GM18505 (cell line): ENCODE data around the gene RAB35.

Experiments
- ATAC-seq: cut with Tn5 transposase; IDR thresholded peaks from one replicate; pipeline ENCODE4 v1.9.1; 2021; ENCODE audit not compliant: unreplicated experiment
- POLR2A ChIP-seq: IDR thresholded peaks from 4 replicates; pipeline ENCODE4 v1.6.1; 2011; ENCODE audit warnings: borderline replicate concordance; ENCODE audit not compliant: insufficient read depth, insufficient read length; ENCODE audit errors: extremely low read depth

RAB35 gene

DNA sequence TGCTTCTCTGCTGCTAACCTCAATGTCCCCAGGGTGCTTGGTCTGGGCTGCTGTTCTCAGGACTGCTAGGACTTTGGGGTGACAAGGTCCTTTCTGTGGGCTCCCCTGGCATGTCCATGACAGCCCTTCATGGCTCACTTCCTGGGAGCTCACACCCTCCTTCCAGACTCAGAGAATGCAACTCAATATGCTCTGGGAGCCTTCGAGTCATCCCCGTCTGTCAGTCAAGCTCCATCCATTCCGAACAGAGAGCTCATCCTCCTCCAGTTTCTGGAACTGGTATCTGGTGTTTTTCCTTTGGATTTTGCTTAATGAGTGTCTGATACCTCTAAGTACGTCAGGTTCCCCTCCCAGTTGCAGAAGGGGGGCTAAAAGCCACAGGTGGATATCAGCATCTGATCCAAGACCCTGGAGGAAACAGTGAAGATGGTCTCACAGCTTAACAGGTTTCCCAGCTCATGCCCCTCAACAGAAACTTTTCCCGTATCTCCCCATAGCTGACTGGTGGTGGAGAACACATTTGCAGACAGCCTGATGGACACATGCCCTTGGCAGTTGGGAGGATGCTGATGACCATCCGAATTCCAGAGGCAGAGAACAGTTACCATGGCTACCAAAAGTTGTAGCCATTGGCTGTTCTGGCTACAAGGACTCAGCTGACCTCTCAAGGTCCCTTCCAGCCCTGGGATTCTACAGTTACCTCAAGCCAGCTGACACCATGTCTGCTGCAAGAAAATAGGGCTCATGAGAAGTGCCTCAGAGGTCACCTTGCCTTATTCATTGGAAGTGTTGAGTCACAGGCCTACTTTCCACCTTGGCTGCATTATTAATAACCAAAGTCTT lies 9.5 kb upstream of the RAB35 start:
- no peak for ATAC-seq
- no peak for TF ChIP-seq POLR2A

DNA sequence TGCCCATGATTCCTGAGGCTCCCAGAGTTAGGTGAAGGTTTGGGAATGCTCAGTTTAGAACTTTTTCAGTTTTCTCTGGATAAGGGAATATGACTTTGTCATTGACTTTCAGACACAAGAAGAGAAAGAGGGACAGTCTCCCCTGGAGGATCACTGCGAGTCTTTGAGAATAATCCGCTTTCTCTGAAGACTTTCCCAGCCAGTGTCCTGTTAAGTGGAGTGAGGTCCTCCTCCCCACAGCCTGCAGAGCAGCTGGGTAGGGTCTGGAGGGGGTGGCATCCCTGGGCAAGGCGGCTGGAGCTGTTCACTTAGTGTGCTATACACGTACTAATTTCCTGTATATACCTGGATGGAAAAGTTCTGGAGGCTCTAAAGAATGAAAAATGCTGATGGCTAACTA lies 8.5 kb upstream of the RAB35 start:
- no peak for ATAC-seq
- no peak for TF ChIP-seq POLR2A

DNA sequence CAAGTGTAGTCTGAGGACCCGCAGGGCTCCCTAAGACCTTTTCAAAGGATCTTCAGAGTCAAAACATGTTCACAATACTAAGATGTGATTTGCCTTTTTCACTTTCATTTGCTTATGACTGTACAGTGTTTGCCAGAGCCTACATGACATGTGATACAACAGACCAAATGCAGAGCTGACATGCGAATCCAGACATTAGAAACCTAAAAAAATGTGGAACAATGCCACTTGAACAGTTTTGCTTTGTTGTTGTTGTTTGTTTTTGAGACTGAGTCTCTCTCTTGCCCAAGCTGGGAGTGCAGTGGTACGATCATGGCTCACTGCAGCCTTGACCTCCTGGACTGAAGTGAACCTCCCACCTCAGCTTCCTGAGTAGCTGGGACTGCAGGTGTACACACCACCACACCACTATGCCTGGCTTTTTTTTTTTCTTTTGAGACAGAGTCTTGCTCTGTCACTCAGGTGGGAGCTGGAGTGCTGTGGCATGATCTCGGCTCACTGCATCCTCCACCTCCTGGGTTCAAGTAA lies 5.3 kb upstream of the RAB35 start:
- ATAC-seq = peak; percentile 27
- TF ChIP-seq POLR2A = peak; percentile 30

DNA sequence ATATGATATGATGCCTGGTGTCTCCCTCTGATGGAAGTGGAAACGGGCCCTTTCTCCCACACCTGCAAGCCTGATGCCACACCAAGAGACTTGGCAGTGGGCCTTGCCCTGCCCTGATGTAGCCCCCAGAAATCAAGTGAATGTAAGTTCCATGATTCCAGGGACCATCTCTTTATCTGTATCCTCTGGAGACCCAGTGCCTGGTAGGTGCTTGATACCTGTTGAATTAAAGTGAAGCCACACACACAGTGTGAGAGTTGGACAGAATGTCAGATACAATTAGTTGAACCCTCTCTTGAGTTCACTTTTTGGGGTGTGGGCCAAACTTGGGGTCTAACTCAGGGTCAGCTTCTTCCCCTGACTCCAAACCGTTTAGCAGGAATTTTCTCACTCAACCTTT lies 4.8 kb upstream of the RAB35 start:
- TF ChIP-seq POLR2A = no peak
- ATAC-seq = no peak

DNA sequence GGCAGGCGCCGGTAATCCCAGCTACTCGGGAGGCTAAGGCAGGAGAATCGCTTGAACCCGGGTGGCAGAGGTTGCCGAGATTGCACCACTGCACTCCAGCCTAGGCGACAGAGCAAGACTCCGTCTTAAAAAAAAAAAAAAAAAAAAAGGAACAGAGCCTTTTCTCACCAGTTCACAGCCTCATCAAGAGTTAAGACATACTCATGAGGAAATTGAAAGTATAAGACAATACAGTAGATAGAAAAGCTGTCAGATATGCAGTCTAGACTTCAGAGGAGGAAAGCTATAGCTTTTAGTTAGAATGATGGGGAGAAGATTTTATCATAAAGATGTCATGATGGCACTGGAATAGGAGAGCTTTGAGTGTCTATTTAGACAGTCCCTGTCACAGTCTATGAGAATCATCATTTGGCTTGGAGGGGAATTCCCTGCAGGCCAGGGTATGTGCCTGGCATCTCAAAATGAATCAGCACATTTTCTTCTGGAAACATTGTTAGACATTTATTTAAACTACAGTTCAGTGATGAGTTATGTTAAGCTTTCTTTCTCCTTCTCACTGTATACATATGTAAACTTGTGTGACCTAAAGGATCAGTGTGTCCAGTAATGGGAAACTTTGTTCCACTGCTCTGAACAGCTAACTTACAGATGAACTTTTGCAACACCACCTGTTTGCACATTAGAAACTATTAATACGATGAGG lies 2.9 kb upstream of the RAB35 start:
- TF ChIP-seq POLR2A = peak; percentile 43
- ATAC-seq = no peak

DNA sequence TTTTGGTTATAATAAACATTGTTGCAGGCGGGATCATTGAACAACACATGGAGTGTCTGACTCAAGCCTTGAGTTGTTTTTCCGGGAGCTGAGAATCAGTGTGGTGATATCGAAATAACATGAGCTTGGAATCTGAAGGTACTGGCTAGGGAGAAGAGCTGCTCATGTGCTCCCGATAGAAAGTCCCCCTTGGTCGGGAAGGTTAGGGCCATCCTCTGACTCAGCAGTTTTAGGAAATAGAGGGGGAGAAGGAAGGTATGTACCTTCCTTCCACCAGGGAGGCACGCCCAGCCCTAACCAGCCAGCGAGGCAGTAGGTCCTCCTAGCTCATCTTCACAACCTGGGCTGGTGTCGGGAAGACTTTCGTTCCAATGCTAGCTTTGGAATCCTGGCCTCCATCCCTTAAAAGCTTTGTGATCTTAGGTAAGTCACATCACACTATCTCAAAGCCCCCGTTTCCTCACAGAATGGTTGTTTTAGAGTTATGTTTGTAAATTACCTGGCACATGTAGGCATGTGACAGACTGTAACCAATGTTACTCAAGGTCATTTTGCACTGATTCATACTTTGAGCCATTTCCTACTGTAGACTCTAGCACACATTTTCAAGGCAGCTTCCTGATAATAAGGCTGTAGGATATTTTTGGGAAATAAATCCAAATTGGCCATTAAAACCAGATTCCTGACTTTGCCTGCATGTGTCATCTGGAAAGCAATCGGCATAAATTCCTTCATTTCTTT lies 1.9 kb upstream of the RAB35 start:
- ATAC-seq = no peak
- TF ChIP-seq POLR2A = peak; percentile 26

DNA sequence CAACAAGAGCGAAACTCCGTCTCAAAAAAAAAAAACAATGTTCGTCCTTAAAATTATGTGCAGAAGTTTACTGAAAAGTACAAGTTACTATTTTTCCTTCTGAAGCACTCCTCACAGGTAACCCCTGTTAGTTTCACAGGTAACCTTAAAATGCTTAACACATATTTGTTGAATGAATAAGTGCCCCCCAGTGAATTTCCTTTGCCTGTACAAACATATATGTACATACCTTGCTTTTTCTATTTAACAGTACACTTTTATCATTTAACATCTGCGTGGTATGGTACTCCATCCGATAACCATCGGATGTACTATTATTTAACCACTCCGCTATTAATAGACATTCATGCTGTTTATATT lies 1.4 kb upstream of the RAB35 start:
- TF ChIP-seq POLR2A = no peak
- no peak for ATAC-seq

DNA sequence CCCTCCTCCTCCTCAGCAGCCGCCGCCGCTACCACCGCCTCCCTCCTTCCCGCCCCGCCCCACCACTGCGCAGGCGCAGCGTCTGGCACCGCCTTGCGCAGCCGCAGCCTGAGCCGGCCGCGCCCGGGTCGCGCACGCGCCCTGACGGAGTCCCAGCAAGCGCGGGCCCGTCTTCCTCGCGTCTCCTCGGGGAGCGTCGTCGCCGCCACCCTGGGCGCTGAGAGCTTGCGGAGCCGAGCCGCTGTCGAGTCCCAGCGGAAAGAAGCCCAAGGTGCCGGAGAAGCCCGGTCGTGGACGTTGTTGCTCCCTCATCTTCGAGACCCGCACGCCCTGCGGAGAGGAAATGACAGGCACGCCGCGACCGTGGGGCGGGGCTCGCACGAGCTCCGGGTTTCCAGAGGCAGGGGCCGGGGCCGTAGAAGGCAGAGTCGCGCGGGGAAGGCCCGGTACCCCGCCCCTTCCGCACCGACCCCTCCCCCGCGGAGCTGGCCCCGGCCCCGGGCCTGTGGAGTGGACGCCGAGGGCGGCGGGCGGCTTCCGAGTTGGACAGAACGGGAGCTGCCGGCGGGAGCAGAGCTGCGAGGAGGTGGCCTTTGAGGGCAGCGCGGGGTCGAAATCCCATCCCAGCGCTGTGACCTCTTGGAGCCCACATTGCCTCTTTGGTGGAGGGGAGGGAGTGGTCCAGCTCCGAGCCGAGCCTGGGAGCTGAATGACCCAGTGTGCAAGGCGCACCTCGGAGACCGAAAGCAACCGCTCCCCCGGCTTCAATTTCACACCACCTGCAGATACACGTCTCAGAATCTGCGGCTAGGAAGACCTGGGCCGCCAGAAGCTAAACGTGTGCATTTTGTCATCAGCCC lies 469 bp upstream of the RAB35 start:
- TF ChIP-seq POLR2A = peak; percentile 81
- ATAC-seq = peak; percentile 50

DNA sequence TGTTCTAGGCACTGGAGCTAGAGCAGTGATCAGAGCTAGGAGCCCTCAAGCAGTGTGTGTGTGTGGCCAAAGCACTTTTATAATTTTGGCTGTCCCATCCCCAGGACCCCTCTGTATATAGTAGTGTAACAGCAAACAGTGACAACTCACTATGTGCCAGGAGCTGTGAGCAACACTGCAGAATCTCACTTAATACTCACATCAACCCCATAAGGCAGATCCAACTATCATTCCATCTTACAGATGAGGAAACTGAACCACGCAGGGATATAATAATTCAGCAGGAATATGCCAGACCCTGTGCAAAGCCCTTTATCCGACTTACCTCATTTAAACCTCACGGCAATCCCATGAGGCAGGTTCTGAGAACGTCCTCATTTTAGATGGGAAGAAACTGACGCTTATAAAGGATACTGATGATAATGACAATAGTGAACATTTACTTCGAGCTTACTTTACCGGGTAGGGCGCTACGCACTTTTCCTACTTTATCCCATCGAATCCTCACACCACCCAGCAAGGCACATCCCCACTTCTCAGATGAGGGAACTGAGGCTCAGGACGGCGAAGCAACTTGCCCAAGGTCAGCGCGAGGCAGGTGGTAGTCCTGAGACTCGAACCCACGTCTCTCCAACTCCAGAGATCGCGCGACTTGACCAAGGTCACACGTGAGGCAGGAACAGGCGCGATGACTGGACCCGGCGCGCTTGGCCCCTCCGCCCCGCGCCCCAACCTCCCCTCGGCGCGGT lies 687 bp downstream of the RAB35 start:
- no peak for TF ChIP-seq POLR2A
- peak; percentile 2 for ATAC-seq

DNA sequence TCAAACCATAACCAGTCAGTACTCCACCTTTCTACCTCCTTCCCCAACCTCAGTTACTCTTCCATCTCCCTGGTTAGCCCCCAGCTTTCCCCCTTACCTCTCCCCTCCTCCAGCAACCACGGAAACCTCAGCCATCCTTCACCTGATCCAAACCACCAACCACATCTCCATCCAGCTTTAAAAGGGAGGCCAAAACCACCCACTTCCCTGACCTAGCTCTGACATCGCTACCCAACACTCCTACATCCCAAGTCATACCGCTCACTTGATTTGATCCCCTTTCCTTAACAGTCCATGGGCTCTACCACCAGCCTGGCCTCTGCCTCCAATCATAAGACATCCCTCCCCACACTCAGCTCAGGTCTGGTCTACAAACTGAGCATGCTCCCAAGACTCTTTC lies 1.5 kb downstream of the RAB35 start:
- ATAC-seq = no peak
- no peak for TF ChIP-seq POLR2A

DNA sequence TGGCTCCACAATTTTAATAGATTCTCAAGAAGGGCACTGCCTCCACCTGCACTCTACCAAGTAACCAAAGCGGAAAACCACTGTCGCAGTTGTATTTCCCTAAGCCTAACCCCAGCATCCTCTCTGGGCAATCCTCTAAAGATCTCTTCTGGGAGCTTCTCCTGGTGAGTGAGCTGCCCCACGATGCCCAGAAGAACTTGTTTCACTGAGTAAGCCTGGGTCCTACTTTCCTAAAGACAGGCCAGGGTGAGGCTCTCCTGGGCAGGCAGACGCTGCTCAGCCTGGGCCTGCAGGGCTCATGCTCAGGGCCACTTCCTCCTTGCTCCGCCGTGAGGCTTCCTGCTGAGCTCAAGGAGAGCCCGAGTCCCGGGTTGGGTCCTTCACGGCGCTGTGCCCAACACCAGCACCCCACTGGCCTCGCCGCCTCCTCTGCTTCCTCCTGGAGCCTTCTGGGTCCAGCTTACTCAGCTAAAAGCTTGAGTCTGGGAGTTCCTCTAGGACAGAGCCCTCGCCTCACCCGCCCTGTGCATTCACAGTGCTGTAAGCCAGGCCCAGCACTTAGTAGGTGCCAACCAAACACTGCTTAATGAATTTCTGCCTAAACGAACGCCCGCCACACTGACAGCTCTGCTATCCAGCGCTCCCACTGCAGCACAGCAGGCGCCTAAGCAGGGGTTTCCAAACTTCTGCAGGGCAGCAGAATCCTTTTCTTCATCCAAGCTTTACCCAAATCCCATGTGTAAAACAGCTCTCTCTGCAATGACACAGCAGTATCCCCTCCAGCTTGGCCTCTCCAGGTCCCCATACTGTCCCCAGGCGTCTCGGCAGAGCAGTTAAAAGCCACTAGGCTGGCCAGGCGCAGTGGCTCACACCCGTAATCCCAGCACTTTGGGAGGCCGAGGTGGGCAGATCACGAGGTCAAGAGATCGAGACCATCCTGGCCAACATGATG lies 5.7 kb downstream of the RAB35 start:
- ATAC-seq = peak; percentile 70
- TF ChIP-seq POLR2A = no peak

DNA sequence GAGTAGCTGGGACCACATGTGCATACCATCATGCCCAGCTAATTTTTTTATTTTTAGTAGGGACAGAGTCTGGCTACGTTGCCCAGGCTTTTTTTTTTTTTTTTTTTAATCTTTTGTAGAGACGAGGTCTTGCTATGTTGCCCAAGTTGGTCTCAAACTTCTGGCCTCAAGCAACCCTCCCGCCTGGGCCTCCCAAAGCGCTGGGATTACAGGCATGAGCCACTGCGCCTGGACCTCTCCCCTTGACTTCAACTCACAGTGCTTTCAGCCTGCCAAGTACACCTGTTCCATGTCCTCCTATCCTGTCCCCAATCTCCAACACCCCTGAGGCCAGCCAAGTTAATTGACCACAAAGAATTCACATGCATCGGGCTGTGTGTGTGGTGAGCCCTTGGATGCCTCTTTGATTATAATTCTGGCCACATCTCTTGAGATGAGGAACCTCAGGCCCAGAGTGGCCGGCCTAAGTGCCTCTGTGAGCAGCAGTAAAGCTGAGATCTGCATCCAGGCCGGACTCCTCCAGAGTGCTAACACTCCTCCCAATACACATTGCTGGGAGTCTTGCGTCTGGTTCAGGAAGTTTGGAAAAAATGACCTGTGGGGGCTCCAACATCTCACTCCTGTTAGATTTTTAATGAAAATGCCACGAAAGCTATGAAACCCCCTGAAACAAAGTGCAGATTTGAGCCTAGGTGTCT lies 6.8 kb downstream of the RAB35 start:
- ATAC-seq = no peak
- TF ChIP-seq POLR2A = no peak
